Endothelial cell of umbilical vein (primary cell): Measurements from ENCODE around the gene FATE1. TPM values are rescaled to one million over a fixed set of nuclear protein-coding genes. Genes with fewer than 3 reads are reported as not detected.

Experiments used
- BruUV-seq: library from RNA; stranded (reverse); fragments of 400-500 nt; replicated peaks from 2 replicates; lab custom pipeline; 2021; lab: Mats Ljungman, UMichigan
- CTCF ChIA-PET: fragments of 300-600, 350-600 bp; sonication (Branson Sonifier 250); formaldehyde crosslinking; loops from one replicate; lab custom pipeline; 2021; ENCODE audit warnings: antibody characterized with exemption, inconsistent platforms; lab: Charles Lee
- POLR2A ChIA-PET: fragments of 300-600, 350-600 bp; sonication (Branson Sonifier 250); formaldehyde crosslinking; loops from one replicate; lab custom pipeline; 2021; ENCODE audit warnings: antibody characterized with exemption, inconsistent platforms; lab: Charles Lee
- DNase-seq: peaks from one replicate; pipeline ENCODE4 v3.0.0-alpha.2; 2011; ENCODE audit warnings: low read depth, low spot score
- FAIRE-seq: peaks from 2 replicates; lab custom pipeline; 2011; peaks lifted over from hg19 to GRCh38; lab: Jason Lieb, UNC
- H2AFZ ChIP-seq: 2 replicates; pipeline ENCODE4 v1.6.0; 2012; ENCODE audit warnings: low read depth, low read length, control low read depth, inconsistent platforms
- H3K27ac ChIP-seq: 2 replicates; pipeline ENCODE4 v1.5.1; 2011; ENCODE audit warnings: low read depth, mild to moderate bottlenecking, control low read depth, low read length, moderate library complexity; ENCODE audit not compliant: insufficient read depth
- H3K27me3 ChIP-seq, 2 experiments: 2 replicates each; pipeline versions ENCODE4 v1.6.0 to v1.6.1; 2011; ENCODE audit warnings: low read length in 2 of 2, mixed read lengths in 1 of 2; ENCODE audit not compliant: control insufficient read depth in 2 of 2, insufficient read depth in 2 of 2
- H3K36me3 ChIP-seq, 2 experiments: 2 replicates in 1 of 2; 3 replicates in 1 of 2; pipeline ENCODE4 v1.5.1; 2011; ENCODE audit warnings: low read length in 2 of 2, mild to moderate bottlenecking in 1 of 2, moderate library complexity in 1 of 2; ENCODE audit not compliant: control insufficient read depth in 2 of 2, insufficient read depth in 2 of 2; ENCODE audit errors: extremely low read depth in 1 of 2
- H3K4me1 ChIP-seq: 3 replicates; pipeline ENCODE4 v1.5.1; 2011; ENCODE audit warnings: mild to moderate bottlenecking, low read length; ENCODE audit not compliant: control insufficient read depth, insufficient read depth; ENCODE audit errors: extremely low read depth
- H3K4me2 ChIP-seq: 2 replicates; pipeline ENCODE4 v1.6.1; 2011; ENCODE audit warnings: low read length, control low read depth, mixed read lengths; ENCODE audit not compliant: insufficient read depth
- H3K4me3 ChIP-seq, 3 experiments: fragments of 200-600 bp in 1 of 3; sonication (generic), shearing (Covaris generic) in 1 of 3; replicated peaks in 1 of 3; 2 replicates each; pipeline ENCODE4 v1.5.1; 2011 to 2016; ENCODE audit warnings: control low read depth in 3 of 3, low read length in 3 of 3, mild to moderate bottlenecking in 2 of 3, inconsistent platforms in 1 of 3, low read depth in 1 of 3, moderate library complexity in 1 of 3; ENCODE audit not compliant: insufficient read depth in 1 of 3
- H3K79me2 ChIP-seq: 2 replicates; pipeline ENCODE4 v1.6.0; 2012; ENCODE audit warnings: low read length, inconsistent platforms; ENCODE audit not compliant: control insufficient read depth, insufficient read depth
- H3K9ac ChIP-seq: replicated peaks from 2 replicates; pipeline ENCODE3; 2011; ENCODE audit warnings: low read length, control low read depth; ENCODE audit not compliant: insufficient read depth; ENCODE audit errors: extremely low read depth
- H3K9me1 ChIP-seq: replicated peaks from 3 replicates; pipeline ENCODE4 v1.6.0; 2011; ENCODE audit warnings: mild to moderate bottlenecking, low read length; ENCODE audit not compliant: control insufficient read depth, insufficient read depth; ENCODE audit errors: extremely low read depth
- H3K9me3 ChIP-seq: replicated peaks from 2 replicates; pipeline ENCODE4 v1.5.1; 2012; ENCODE audit warnings: low read length, inconsistent platforms; ENCODE audit not compliant: control insufficient read depth, insufficient read depth
- H4K20me1 ChIP-seq: replicated peaks from 2 replicates; pipeline ENCODE3; 2011; ENCODE audit warnings: mild to moderate bottlenecking, low read length; ENCODE audit not compliant: control insufficient read depth, insufficient read depth; ENCODE audit errors: extremely low read depth
- CTCF ChIP-seq, 2 donors: IDR thresholded peaks; 1 replicate in 1 of 2; 2 replicates in 1 of 2; pipeline ENCODE4 v1.5.1; 2011; ENCODE audit warnings: low read length in 2 of 2, mild to moderate bottlenecking in 2 of 2, moderate library complexity in 2 of 2, control low read depth in 1 of 2, inconsistent platforms in 1 of 2, low read depth in 1 of 2; ENCODE audit not compliant: insufficient read depth in 1 of 2; ENCODE audit errors: extremely low read depth in 1 of 2
- EZH2 ChIP-seq: IDR thresholded peaks from 2 replicates; pipeline ENCODE4 v1.6.1; 2012; ENCODE audit warnings: borderline replicate concordance, low read depth, mild to moderate bottlenecking, moderate library complexity, low read length, inconsistent platforms; ENCODE audit not compliant: severe bottlenecking
- FOS ChIP-seq: IDR thresholded peaks from 2 replicates; pipeline ENCODE4 v1.6.1; 2011; ENCODE audit warnings: mild to moderate bottlenecking, low read length, moderate library complexity, borderline replicate concordance; ENCODE audit not compliant: insufficient read depth
- JUN ChIP-seq: IDR thresholded peaks from 2 replicates; pipeline ENCODE4 v1.6.1; 2011; ENCODE audit warnings: borderline replicate concordance, low read depth; ENCODE audit not compliant: insufficient read length, insufficient read depth
- MAX ChIP-seq: IDR thresholded peaks from 2 replicates; pipeline ENCODE4 v1.6.1; 2011; ENCODE audit not compliant: insufficient read depth, insufficient read length
- MYC ChIP-seq: IDR thresholded peaks from one replicate; pipeline ENCODE4 v1.6.1; 2011; ENCODE audit warnings: mild to moderate bottlenecking, low read depth, low read length
- POLR2AphosphoS5 ChIP-seq: IDR thresholded peaks from 2 replicates; pipeline ENCODE4 v1.6.1; 2012; ENCODE audit warnings: low read depth, mild to moderate bottlenecking, control low read depth, low read length, moderate library complexity; ENCODE audit not compliant: insufficient read depth
- dilution Hi-C: fragments of 300-500 bp; cut with MboI; formaldehyde crosslinking; loops from one replicate; pipeline ENCODE4 v1.15.0; 2019; ENCODE audit warnings: low sequenced_read_pairs; ENCODE audit not compliant: extremely low pct_ligation_motif_present
- intact Hi-C: fragments of 100-400 bp; cut with micrococcal nuclease; formaldehyde crosslinking; loops from one replicate; pipeline ENCODE4 v1.10.0; 2022
- polyA plus RNA-seq, 4 experiments: library from polyadenylated mRNA; depleted of rRNA in 3 of 4; stranded (reverse) in 3 of 4; unstranded in 1 of 4; fragments of >200 nt; gene quantifications; 2 replicates each; pipeline versions ENCODE4 v1.2.1 to v1.2.3, GENCODE V29; 2011 to 2012; ENCODE audit warnings: missing spikeins in 1 of 4
- total RNA-seq: library from RNA; stranded (reverse); gene quantifications from 2 replicates; pipeline ENCODE4 v1.2.3, GENCODE V29; 2021

The FATE1 gene
- total and polyA plus RNA-seq, 2 donors (not counting 3 experiments of a cell fraction or from before 2014, with no cell fraction given) = not detected

GRCh38 chrX:151765026-151765425 is 49.2 kb downstream of the FATE1 start:
- no peak for FAIRE-seq
- H3K9me3 ChIP-seq = no peaks in the 10 kb centered on the region
- H3K4me2 ChIP-seq = no peak overlapping the region
- no peaks in the 10 kb centered on the region for H3K36me3 ChIP-seq
- dilution Hi-C loops = no loop called here
- no peaks in the 10 kb centered on the region for H3K79me2 ChIP-seq
- intact Hi-C loops = no loop called here
- no peak overlapping the region for H3K9ac ChIP-seq
- ChIA-PET CTCF (no interaction called here), POLR2A (no interaction called here)
- no TSS peak for BruUV-seq
- no peaks in the 10 kb centered on the region for H3K4me1 ChIP-seq
- H3K27me3 ChIP-seq = no peaks in the 10 kb centered on the region
- H3K27ac ChIP-seq = no peak overlapping the region
- TF ChIP-seq FOS (no peak), MYC (no peak), POLR2AphosphoS5 (no peak), CTCF (IDR thresholded peaks at IDR 0.05; ENCODE audit: extremely low read depth in 1 of 2, insufficient read depth in 1 of 2, low read depth in 1 of 2, low read length in 2 of 2) (no peak), EZH2 (no peak), MAX (no peak)
- H3K9me1 ChIP-seq = no peaks in the 10 kb centered on the region
- H3K4me3 ChIP-seq = no peak overlapping the region
- DNase-seq = no peak
- no peaks in the 10 kb centered on the region for H4K20me1 ChIP-seq
- no peak overlapping the region for H2AFZ ChIP-seq

GRCh38 chrX:151771726-151772125 is 55.9 kb downstream of the FATE1 start:
- Histone ChIP-seq H4K20me1 (no peaks in the 10 kb centered on the region), H3K9me1 (no peaks in the 10 kb centered on the region), H3K4me1 (no peaks in the 10 kb centered on the region), H3K4me2 (no peak overlapping the region), H3K79me2 (no peaks in the 10 kb centered on the region), H3K9me3 (no peaks in the 10 kb centered on the region), H3K9ac (no peak overlapping the region), H3K27me3 (no peaks in the 10 kb centered on the region), H2AFZ (no peak overlapping the region), H3K27ac (no peak overlapping the region), H3K4me3 (no peak overlapping the region), H3K36me3 (no peaks in the 10 kb centered on the region)
- DNase-seq (no peak), FAIRE-seq (no peak)
- no TSS peak for BruUV-seq
- TF ChIP-seq FOS = no peak
- TF ChIP-seq MAX = no peak
- no peak for TF ChIP-seq JUN
- intact Hi-C loops = no loop called here
- ChIA-PET POLR2A (no interaction called here), CTCF (no interaction called here)
- dilution Hi-C loops = no loop called here
